Esophagus squamous epithelium (tissue), 5 donors: ENCODE results near the gene CCDC102A. TPM values are rescaled to one million over a fixed set of nuclear protein-coding genes. Genes with fewer than 3 reads are reported as not detected.

ENCODE experiments used
- DNase-seq: peaks from one replicate; lab custom pipeline; 2025; lab: John Stamatoyannopoulos, UW
- H3K27ac ChIP-seq, 4 donors: fragments of 200-600 bp; sonication (generic); one replicate each; pipeline ENCODE4 v1.5.1; 2016 to 2019; ENCODE audit warnings: mild to moderate bottlenecking in 1 of 4
- H3K27me3 ChIP-seq, 4 donors: fragments of 200-600 bp; sonication (generic); 1 replicate in 3 of 4; 2 replicates in 1 of 4; pipeline versions ENCODE4 v1.5.1 to v1.6.0; 2017 to 2021; ENCODE audit warnings: antibody characterized with exemption in 1 of 4
- H3K36me3 ChIP-seq, 3 donors: fragments of 200-600 bp; sonication (generic); one replicate each; pipeline ENCODE4 v1.5.1; 2016 to 2019
- H3K4me1 ChIP-seq, 3 donors: fragments of 200-600 bp; sonication (generic); one replicate each; pipeline ENCODE4 v1.5.1; 2017 to 2019
- H3K4me3 ChIP-seq, 4 donors: fragments of 200-600 bp; sonication (generic); 1 replicate in 3 of 4; 2 replicates in 1 of 4; pipeline ENCODE4 v1.5.1; 2016 to 2019; ENCODE audit warnings: mild to moderate bottlenecking in 2 of 4, moderate library complexity in 1 of 4
- H3K9me3 ChIP-seq, 3 donors: fragments of 200-600 bp; sonication (generic); one replicate each; pipeline ENCODE4 v1.5.1; 2016 to 2019
- POLR2A ChIP-seq, 4 donors: fragments of 450-650 bp; IDR thresholded peaks; one replicate each; pipeline ENCODE4 v1.6.1; 2017; ENCODE audit warnings: antibody characterized with exemption in 4 of 4, mild to moderate bottlenecking in 4 of 4, moderate library complexity in 3 of 4
- WGBS, 2 donors: methylation state at CpG; one replicate each; pipeline ENCODE4 v1.1.5; 2018; 5-methylcytosine and 5-hydroxymethylcytosine counted together
- intact Hi-C: fragments of 100-400 bp; cut with DNase I; formaldehyde crosslinking; loops from one replicate; pipeline ENCODE4 v1.15.0; 2022
- total RNA-seq, 4 donors: library from RNA; depleted of rRNA; stranded (reverse); fragments of >200 nt; gene quantifications; one replicate each; pipeline ENCODE4 v1.1.0, GENCODE V29; 2016
- TF ChIP-seq, protein P1 (sequence below), 6 experiments: fragments of 450-650 bp in 4 of 6; fragments of 200-600 bp in 2 of 6; sonication (generic) in 2 of 6; IDR thresholded peaks; one replicate each; pipeline ENCODE4 v1.5.1; 2016 to 2019; ENCODE audit warnings: antibody characterized with exemption in 6 of 6, mild to moderate bottlenecking in 4 of 6, moderate library complexity in 4 of 6
- donor health status: DM: yes; HTN: yes; CAD: no.

The CCDC102A gene
- total RNA-seq: 10 to 100 TPM in 1 of 4 donors, 1 to 10 TPM in 3; 3.5 to 10.9 (median 6.9) TPM

DNA sequence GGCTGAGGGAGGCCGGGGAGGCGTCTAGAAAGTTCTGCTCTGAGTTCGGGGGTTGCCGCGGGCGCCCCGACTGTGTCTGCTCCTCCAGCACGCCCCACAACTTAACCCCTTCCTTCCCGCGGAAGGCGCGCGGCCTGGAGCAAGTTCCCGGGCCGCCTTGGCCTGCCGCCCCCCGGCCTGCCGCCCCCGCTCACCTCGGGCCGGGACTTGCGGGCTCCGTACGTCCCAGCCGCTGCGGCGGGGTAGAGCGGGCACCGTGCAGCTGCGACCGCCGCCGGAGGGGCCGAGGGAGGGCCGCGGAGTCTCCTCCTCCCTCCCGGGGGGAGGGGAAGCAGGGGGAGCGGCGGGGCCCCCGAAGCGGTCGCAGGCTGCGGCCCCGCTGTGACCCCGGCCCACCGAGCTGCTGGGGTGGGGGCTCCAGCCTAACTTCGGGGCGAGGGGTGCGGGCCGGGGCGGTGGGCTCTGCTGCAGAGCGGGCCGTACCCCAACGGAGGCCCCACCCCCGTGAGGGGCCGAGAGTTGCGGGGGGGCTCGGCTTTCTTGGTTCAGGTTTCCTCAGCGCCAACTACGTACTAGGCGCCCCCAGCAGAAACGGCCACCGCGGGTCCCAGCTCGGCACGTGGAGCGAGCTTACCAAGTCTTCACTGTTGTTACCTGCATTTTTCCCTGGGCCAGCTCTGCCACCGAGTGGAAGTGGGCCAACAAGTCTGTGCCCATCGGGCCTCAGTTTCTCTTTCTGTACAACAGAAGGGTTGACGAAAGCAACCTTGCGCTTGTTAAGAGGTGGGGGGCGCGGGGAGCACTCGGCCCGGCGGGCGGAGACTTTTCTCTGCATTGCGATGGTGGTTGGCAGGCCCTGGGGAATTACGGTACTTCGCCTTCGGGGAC lies at the start of gene CCDC102A:
CCDC102A (minus strand) TSS at position 266 of the 888 bp plus-strand sequence. CDS start 7,394 bp downstream, outside the sequence.
- Histone ChIP-seq H3K4me1 (peaks cover 47 to 75% (median 54%) of the 10 kb centered on the region in 3 donors), H3K27ac (peak within 1 kb of the TSS; percentile 87 to 96 (median 91)), H3K27me3 (no peaks in the 10 kb centered on the region), H3K4me3 (peak within 1 kb of the TSS; percentile 83 to 99 (median 92)), H3K9me3 (no peaks in the 10 kb centered on the region), H3K36me3 (no peaks in the 10 kb centered on the region)
- DNase-seq: no peak
- TF ChIP-seq POLR2A (IDR thresholded peaks at IDR 0.05): no peak
- TF ChIP-seq, protein P1, sequence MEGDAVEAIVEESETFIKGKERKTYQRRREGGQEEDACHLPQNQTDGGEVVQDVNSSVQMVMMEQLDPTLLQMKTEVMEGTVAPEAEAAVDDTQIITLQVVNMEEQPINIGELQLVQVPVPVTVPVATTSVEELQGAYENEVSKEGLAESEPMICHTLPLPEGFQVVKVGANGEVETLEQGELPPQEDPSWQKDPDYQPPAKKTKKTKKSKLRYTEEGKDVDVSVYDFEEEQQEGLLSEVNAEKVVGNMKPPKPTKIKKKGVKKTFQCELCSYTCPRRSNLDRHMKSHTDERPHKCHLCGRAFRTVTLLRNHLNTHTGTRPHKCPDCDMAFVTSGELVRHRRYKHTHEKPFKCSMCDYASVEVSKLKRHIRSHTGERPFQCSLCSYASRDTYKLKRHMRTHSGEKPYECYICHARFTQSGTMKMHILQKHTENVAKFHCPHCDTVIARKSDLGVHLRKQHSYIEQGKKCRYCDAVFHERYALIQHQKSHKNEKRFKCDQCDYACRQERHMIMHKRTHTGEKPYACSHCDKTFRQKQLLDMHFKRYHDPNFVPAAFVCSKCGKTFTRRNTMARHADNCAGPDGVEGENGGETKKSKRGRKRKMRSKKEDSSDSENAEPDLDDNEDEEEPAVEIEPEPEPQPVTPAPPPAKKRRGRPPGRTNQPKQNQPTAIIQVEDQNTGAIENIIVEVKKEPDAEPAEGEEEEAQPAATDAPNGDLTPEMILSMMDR (IDR thresholded peaks at IDR 0.05): no peak
- 0% methylated on average over 1 of the region's 81 CpGs; no CpG with 5 or more reads in 1 of the 2 donors for WGBS, 2 donors
- intact Hi-C loops: no loop called here

DNA sequence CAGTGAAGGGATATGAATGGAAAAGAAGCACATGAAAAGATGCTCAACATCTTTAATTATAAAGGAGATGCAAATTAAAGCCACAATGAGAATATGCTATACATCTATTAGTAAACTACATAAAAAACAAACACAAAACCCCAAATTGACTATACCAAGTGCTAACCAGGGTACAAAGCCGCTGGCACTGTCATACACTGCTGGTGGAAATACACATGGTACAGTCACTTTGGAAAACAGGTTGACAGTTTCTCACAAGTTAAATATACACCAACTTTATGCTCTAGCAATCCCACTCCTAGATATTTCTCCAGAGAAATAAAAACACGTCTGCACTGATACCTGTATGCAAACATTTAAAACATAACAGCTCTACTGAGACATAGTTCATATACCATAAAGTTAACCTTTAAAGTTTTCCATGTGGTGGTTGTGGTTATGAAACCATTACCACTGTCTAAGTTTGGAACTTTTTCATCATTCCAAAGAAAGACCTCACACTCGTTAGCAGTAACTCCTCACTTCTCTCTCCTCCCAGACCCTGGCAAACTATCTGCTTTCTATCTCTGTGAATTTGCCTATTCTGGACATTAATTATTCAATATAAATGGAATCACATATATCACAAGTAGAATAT lies 48.8 kb upstream of the CCDC102A start:
- Histone ChIP-seq H3K27me3 (peaks cover 0 to 18% (median 0%) of the 10 kb centered on the region in 4 donors), H3K4me1 (peaks cover 0 to 2% (median 0%) of the 10 kb centered on the region in 3 donors), H3K4me3 (no peak overlapping the region), H3K27ac (no peak overlapping the region), H3K36me3 (no peaks in the 10 kb centered on the region), H3K9me3 (no peaks in the 10 kb centered on the region)
- 44 to 48% methylated on average over 3 of the region's 3 CpGs for WGBS, 2 donors
- intact Hi-C loops: loop anchor here (10.0 kb wide), 1 partner anchor 170 kb away; no protein-coding TSS in a partner anchor
- TF ChIP-seq, protein P1 (IDR thresholded peaks at IDR 0.05): no peak
- no peak for TF ChIP-seq POLR2A (IDR thresholded peaks at IDR 0.05)
- DNase-seq: no peak

DNA sequence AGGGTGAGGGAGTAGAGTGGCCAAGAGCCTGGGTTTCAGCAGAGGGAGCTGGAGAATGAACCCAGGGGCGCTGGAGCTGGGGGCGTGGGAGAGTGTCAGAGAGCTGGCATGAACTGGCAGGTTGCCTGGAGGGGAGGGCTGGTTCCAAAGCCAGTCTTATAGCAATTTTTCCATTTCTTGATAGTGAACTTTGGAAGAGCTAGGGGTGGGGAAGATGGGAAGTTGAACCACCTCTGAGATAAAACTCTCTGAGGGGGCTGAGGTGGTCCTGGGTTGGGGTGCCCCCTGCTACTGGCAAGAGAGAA lies 42.9 kb upstream of the CCDC102A start:
- Histone ChIP-seq H3K27ac (no peak overlapping the region), H3K36me3 (no peaks in the 10 kb centered on the region), H3K9me3 (no peaks in the 10 kb centered on the region), H3K4me3 (no peak overlapping the region), H3K4me1 (peaks cover 0 to 7% (median 3%) of the 10 kb centered on the region in 3 donors), H3K27me3 (peaks cover 0 to 25% (median 0%) of the 10 kb centered on the region in 4 donors)
- intact Hi-C loops: no loop called here
- 31% methylated on average over 2 of the region's 2 CpGs for WGBS, 2 donors
- TF ChIP-seq POLR2A (IDR thresholded peaks at IDR 0.05): no peak
- TF ChIP-seq, protein P1 (IDR thresholded peaks at IDR 0.05): no peak
- no peak for DNase-seq

DNA sequence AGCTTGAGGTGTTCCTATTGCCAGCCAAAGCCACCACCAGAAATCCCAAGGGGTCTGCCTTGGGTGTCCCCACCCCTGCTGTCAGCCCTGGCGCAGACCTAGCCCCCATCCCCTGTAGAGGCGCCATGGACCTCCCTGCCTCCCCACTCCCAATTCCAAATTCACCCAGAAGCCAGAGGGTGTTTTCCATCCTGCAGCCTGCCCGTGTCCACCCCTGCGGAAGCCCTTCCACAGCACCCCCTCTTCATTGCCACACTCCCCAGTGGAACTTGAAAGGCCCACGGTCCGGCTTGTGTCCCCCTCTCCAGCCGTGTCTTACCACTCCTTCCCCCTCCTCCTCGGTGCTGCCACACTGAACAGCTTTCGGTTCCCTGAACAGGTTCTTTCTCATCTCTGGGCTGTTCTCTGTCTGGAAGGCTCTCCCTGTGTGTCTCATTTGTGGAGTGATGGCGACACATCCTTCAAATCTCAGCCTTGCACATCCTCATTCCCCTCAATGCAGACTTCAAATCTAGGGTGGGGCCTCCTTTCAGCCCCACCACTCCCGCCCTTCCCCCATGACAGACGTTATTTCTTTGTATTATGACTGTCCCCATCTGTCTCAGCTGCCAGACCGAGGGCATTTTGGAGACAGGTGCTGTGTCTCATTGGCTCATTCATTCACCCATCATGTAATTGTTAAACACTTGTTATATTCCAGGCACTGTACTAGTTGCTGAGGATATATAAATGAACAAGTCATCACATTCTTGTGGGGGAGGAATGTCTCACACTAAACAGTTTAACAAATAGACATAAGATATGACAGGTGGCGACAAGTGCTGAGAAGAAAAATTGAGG lies 42.4 kb upstream of the CCDC102A start:
- Histone ChIP-seq H3K4me3 (no peak overlapping the region), H3K9me3 (no peaks in the 10 kb centered on the region), H3K27ac (no peak overlapping the region), H3K27me3 (peaks cover 0 to 25% (median 0%) of the 10 kb centered on the region in 4 donors), H3K4me1 (peaks cover 0 to 7% (median 3%) of the 10 kb centered on the region in 3 donors), H3K36me3 (no peaks in the 10 kb centered on the region)
- intact Hi-C loops: no loop called here
- TF ChIP-seq POLR2A (IDR thresholded peaks at IDR 0.05): no peak
- TF ChIP-seq, protein P1 (IDR thresholded peaks at IDR 0.05): no peak
- WGBS, 2 donors: 60 to 67% methylated on average over 13 to 14 of the region's 14 CpGs
- DNase-seq: no peak
